Stomach (tissue), 9 donors: ENCODE measurements around the gene PPP1R14C. TPM values are rescaled to one million over a fixed set of nuclear protein-coding genes. Genes with fewer than 3 reads are reported as not detected.

Experiments
- DNase-seq, 2 donors: peaks; one replicate each; pipeline versions ENCODE4 v3.0.0 to v3.0.0-alpha.2; 2013 to 2019
- H3K27ac ChIP-seq, 5 donors: fragments of 200-600 bp in 4 of 5; sonication (generic) in 4 of 5; one replicate each; pipeline ENCODE4 v1.5.1; 2013 to 2019; ENCODE audit warnings: mild to moderate bottlenecking in 1 of 5, moderate library complexity in 1 of 5
- H3K27me3 ChIP-seq, 3 donors: fragments of 200-600 bp; sonication (generic); one replicate each; pipeline ENCODE4 v1.5.1; 2017 to 2019; ENCODE audit warnings: mixed run types in 1 of 3
- H3K36me3 ChIP-seq, 4 donors: fragments of 200-600 bp; sonication (generic); 1 replicate in 3 of 4; 2 replicates in 1 of 4; pipeline ENCODE4 v1.5.1; 2016 to 2019
- H3K4me1 ChIP-seq, 4 donors: fragments of 200-600 bp; sonication (generic); one replicate each; pipeline ENCODE4 v1.5.1; 2016 to 2019
- H3K4me3 ChIP-seq, 4 donors: fragments of 200-600 bp; sonication (generic) in 3 of 4; one replicate each; pipeline ENCODE4 v1.5.1; 2016 to 2019; ENCODE audit warnings: mild to moderate bottlenecking in 1 of 4
- H3K9me3 ChIP-seq, 4 donors: fragments of 200-600 bp; sonication (generic); one replicate each; pipeline ENCODE4 v1.5.1; 2016 to 2019
- EP300 ChIP-seq: sonication (generic); formaldehyde crosslinking; IDR thresholded peaks from one replicate; pipeline ENCODE4 v1.6.1; 2017; ENCODE audit warnings: antibody characterized with exemption
- POLR2A ChIP-seq, 4 donors: fragments of 450-650 bp; IDR thresholded peaks; one replicate each; pipeline ENCODE4 v1.6.1; 2016; ENCODE audit warnings: antibody characterized with exemption in 4 of 4, control low read depth in 2 of 4, mild to moderate bottlenecking in 1 of 4, moderate library complexity in 1 of 4
- POLR2AphosphoS5 ChIP-seq, 3 donors: sonication (generic); formaldehyde crosslinking; IDR thresholded peaks; one replicate each; pipeline ENCODE4 v1.6.1; 2016; ENCODE audit warnings: antibody characterized with exemption in 3 of 3
- WGBS, 5 donors: extraction: QIAGEN DNeasy Blood & Tissue Kit in 3 of 5; methylation state at CpG; one replicate each; pipeline versions ENCODE4 v1.1.5 to v1.1.7; 2013 to 2018; 5-methylcytosine and 5-hydroxymethylcytosine counted together
- intact Hi-C: fragments of 100-400 bp; cut with DNase I; formaldehyde crosslinking; loops from one replicate; pipeline ENCODE4 v1.15.1; 2023; ENCODE audit warnings: low total_unique reads
- polyA plus RNA-seq, 3 donors: library from polyadenylated mRNA; stranded (reverse); fragments of 200-250 nt; gene quantifications; one replicate each; pipeline ENCODE4 v1.2.3, GENCODE V29; 2013
- total RNA-seq, 5 donors: library from RNA; depleted of rRNA; stranded (reverse); fragments of >200 nt; gene quantifications; one replicate each; pipeline versions ENCODE4 v1.1.0 to v1.2.3, GENCODE V29; 2014 to 2016
- TF ChIP-seq, protein P1 (sequence below), 7 experiments: fragments of 450-650 bp in 4 of 7; fragments of 200-600 bp in 3 of 7; sonication (generic) in 3 of 7; IDR thresholded peaks; one replicate each; pipeline ENCODE4 v1.5.1; 2016 to 2019; ENCODE audit warnings: antibody characterized with exemption in 7 of 7, control low read depth in 2 of 7, mild to moderate bottlenecking in 1 of 7
- donor health status: healthy with polysubstance abuse.
- donor health status: Bipolar disorder and iron deficiency.
- donor health status: healthy.

The PPP1R14C gene
- total and polyA plus RNA-seq, 8 donors = 0.25 to 13.8 (median 4.1) TPM; not detected in 3

DNA sequence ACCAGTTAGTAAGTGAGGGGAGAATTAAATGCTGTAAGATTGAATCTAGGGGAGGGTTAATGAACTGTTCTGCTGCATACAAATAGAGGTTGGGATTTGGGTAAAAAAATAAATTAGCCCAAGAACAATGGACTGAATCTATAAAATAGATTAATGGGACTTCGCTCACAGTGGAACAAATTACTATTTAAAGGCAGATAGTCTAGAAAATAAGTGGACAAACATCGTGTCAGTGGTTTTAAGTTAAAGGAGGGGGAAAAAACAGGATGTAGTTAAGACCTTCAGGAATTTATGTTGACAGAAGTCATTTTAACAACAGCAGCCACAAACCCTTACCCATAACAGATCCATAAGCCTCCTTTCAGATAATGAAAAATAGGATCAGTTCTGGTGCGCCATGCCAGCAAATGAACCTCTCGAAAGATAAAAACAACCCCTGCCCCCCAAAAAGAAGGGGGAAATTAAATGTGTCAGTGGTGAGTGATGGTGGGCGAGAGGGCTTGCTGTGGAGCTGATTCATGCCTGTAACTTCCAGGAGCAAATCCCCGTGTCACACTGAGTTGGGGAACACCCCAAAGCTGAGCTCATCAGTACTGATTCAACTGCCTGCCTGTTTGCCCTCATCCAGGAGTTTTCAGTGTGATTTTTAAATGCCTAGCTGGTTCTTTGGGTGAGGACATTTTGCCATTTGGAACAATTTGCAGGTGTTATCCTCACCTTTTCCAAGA lies 86.8 kb downstream of the PPP1R14C start:
- H3K27ac ChIP-seq = no peak overlapping the region
- intact Hi-C loops = no loop called here
- no peak for DNase-seq
- no peaks in the 10 kb centered on the region for H3K9me3 ChIP-seq
- WGBS, 5 donors = 59 to 70% (median 65%) methylated on average over 6 of the region's 6 CpGs
- H3K4me1 ChIP-seq = no peaks in the 10 kb centered on the region
- no peak overlapping the region for H3K4me3 ChIP-seq
- H3K36me3 ChIP-seq = no peaks in the 10 kb centered on the region
- no peak for TF ChIP-seq POLR2A (IDR thresholded peaks at IDR 0.05)
- TF ChIP-seq, protein P1, sequence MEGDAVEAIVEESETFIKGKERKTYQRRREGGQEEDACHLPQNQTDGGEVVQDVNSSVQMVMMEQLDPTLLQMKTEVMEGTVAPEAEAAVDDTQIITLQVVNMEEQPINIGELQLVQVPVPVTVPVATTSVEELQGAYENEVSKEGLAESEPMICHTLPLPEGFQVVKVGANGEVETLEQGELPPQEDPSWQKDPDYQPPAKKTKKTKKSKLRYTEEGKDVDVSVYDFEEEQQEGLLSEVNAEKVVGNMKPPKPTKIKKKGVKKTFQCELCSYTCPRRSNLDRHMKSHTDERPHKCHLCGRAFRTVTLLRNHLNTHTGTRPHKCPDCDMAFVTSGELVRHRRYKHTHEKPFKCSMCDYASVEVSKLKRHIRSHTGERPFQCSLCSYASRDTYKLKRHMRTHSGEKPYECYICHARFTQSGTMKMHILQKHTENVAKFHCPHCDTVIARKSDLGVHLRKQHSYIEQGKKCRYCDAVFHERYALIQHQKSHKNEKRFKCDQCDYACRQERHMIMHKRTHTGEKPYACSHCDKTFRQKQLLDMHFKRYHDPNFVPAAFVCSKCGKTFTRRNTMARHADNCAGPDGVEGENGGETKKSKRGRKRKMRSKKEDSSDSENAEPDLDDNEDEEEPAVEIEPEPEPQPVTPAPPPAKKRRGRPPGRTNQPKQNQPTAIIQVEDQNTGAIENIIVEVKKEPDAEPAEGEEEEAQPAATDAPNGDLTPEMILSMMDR (IDR thresholded peaks at IDR 0.05) = no peak
- no peak for TF ChIP-seq EP300
- TF ChIP-seq POLR2AphosphoS5 (IDR thresholded peaks at IDR 0.05) = no peak
- peaks cover 0 to 21% (median 0%) of the 10 kb centered on the region in 3 donors for H3K27me3 ChIP-seq

DNA sequence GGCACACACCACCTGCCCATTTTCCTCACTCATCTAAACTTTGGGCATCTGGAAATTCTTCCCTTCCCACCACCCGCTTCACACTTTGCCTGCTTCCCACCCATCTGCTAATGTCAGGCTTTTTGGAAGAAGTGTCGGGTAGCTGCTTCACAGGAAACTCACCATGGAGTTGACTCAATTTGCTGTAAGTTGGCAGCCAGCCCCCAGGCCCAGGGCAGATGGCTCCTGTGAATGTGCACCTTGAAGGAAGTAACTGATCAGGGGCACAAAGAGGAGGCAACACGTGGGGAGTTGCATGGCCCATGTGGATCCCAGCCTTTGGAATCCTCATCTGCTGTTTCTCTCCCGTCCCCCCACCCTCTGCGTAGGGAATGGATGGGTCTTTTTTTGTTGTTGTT lies 87.3 kb downstream of the PPP1R14C start:
- 78 to 87% (median 83%) methylated on average over 5 of the region's 5 CpGs for WGBS, 5 donors
- Histone ChIP-seq H3K27ac (no peak overlapping the region), H3K27me3 (peaks cover 0 to 21% (median 0%) of the 10 kb centered on the region in 3 donors), H3K36me3 (no peaks in the 10 kb centered on the region), H3K4me3 (no peak overlapping the region), H3K9me3 (no peaks in the 10 kb centered on the region), H3K4me1 (no peaks in the 10 kb centered on the region)
- TF ChIP-seq EP300 = no peak
- TF ChIP-seq, protein P1 (IDR thresholded peaks at IDR 0.05) = no peak
- no peak for TF ChIP-seq POLR2A (IDR thresholded peaks at IDR 0.05)
- TF ChIP-seq POLR2AphosphoS5 (IDR thresholded peaks at IDR 0.05) = no peak
- no peak for DNase-seq
- intact Hi-C loops = no loop called here

DNA sequence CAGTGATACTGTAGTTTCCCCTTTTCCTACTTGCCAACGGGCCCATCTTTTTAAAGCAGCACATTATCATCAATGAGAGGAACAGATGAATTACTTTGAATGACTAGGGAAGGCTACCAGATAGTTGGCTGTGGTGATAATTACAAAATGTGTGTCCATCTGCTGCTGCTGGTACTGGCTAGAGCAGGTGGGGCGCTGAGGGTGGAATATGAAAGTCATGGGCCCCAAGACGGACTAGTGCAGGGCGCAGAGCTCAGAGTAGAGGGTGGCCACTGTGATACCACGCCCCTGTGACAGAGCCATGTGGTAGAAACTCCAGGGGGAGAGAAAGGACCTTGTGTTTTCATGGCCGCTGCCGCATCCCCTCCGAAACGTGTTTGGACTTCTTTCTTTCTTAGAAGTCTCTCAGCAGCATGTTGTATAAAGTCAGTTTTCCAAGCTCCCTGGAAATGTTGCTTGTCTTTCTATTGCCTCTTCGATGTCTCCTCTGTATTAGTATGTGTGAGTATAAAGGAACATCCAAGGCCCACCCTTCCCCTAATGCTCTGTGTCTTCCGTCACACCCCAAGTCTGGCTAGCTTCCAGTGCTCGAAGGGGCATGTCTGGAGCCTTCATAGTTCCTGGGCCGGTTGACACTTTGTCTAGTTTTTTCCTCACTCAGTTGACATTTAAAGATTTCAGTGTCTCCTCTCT lies 88.1 kb downstream of the PPP1R14C start:
- DNase-seq = no peak
- no peaks in the 10 kb centered on the region for H3K9me3 ChIP-seq
- 83 to 88% (median 85%) methylated on average over 13 of the region's 13 CpGs for WGBS, 5 donors
- no peak overlapping the region for H3K27ac ChIP-seq
- no peak overlapping the region for H3K4me3 ChIP-seq
- H3K4me1 ChIP-seq = no peaks in the 10 kb centered on the region
- TF ChIP-seq POLR2A (IDR thresholded peaks at IDR 0.05) = no peak
- TF ChIP-seq EP300 = no peak
- no peak for TF ChIP-seq POLR2AphosphoS5 (IDR thresholded peaks at IDR 0.05)
- TF ChIP-seq, protein P1 (IDR thresholded peaks at IDR 0.05) = no peak
- no peaks in the 10 kb centered on the region for H3K36me3 ChIP-seq
- peaks cover 0 to 21% (median 0%) of the 10 kb centered on the region in 3 donors for H3K27me3 ChIP-seq
- intact Hi-C loops = no loop called here

DNA sequence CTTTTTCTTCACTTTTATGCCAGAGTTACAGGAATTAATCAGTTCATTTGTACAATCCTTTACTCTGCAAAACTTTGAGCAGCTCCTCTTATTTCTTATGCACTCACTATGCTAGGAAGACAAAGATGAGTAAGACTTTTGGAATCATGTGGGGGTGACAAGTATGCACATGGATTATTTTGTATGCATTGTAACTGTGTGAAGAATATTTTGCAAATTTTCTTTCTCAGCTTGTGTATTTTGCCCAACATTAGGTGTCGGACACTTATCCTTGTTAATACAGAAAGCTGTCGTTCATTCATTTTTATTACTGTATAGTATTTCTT lies 88.6 kb downstream of the PPP1R14C start:
- intact Hi-C loops = no loop called here
- H3K4me1 ChIP-seq = no peaks in the 10 kb centered on the region
- DNase-seq = no peak
- no peak overlapping the region for H3K27ac ChIP-seq
- H3K36me3 ChIP-seq = no peaks in the 10 kb centered on the region
- peaks cover 0 to 21% (median 0%) of the 10 kb centered on the region in 3 donors for H3K27me3 ChIP-seq
- no peaks in the 10 kb centered on the region for H3K9me3 ChIP-seq
- TF ChIP-seq EP300 (no peak), POLR2AphosphoS5 (IDR thresholded peaks at IDR 0.05) (no peak), POLR2A (IDR thresholded peaks at IDR 0.05) (no peak)
- TF ChIP-seq, protein P1 (IDR thresholded peaks at IDR 0.05) = no peak
- no peak overlapping the region for H3K4me3 ChIP-seq
- WGBS, 5 donors = 93 to 99% (median 97%) methylated on average over 2 of the region's 2 CpGs
